Neural progenitor cell (in vitro differentiated cells): ENCODE measurements around the gene ZNF91. TPM values are rescaled to one million over a fixed set of nuclear protein-coding genes. Genes with fewer than 3 reads are reported as not detected.
"Not testable (repeated sequence)": the region's sequence is repeated elsewhere in the genome, so short reads cannot be mapped to it uniquely, and the experiment has no call there.

Experiments
- DNase-seq: peaks from one replicate; pipeline ENCODE4 v3.0.0-alpha.2; 2016; ENCODE audit warnings: low spot score
- H2AFZ ChIP-seq: fragments of 200-600 bp; sonication (generic); replicated peaks from 2 replicates; pipeline ENCODE4 v1.6.1; 2016; ENCODE audit warnings: antibody characterized with exemption
- H3F3A ChIP-seq: fragments of 200-600 bp; sonication (generic); 2 replicates; pipeline ENCODE4 v1.6.1; 2016; ENCODE audit warnings: antibody characterized with exemption, low read depth
- H3K27ac ChIP-seq: fragments of 200-600 bp; sonication (generic); 2 replicates; pipeline ENCODE4 v1.5.1; 2016; ENCODE audit warnings: mild to moderate bottlenecking
- H3K27me3 ChIP-seq: fragments of 200-600 bp; sonication (generic); 2 replicates; pipeline ENCODE4 v1.6.1; 2016; ENCODE audit warnings: mild to moderate bottlenecking, moderate library complexity
- H3K36me3 ChIP-seq: fragments of 200-600 bp; sonication (generic); 2 replicates; pipeline ENCODE4 v1.5.1; 2016
- H3K4me1 ChIP-seq: fragments of 200-600 bp; sonication (generic); 2 replicates; pipeline ENCODE4 v1.6.1; 2016; ENCODE audit warnings: mixed run types
- H3K4me2 ChIP-seq: fragments of 200-600 bp; sonication (generic); 2 replicates; pipeline ENCODE4 v1.6.1; 2016
- H3K4me3 ChIP-seq: fragments of 200-600 bp; sonication (generic); 2 replicates; pipeline ENCODE4 v1.5.1; 2016
- H3K79me2 ChIP-seq: fragments of 200-600 bp; sonication (generic); 2 replicates; pipeline ENCODE4 v1.6.1; 2016; ENCODE audit warnings: low read depth
- H3K9ac ChIP-seq: fragments of 200-600 bp; sonication (generic); 2 replicates; pipeline ENCODE4 v1.6.1; 2016
- H3K9me3 ChIP-seq: fragments of 200-600 bp; sonication (generic); 2 replicates; pipeline ENCODE4 v1.5.1; 2016; ENCODE audit warnings: low read depth
- H4K20me1 ChIP-seq: fragments of 200-600 bp; sonication (generic); 2 replicates; pipeline ENCODE4 v1.6.1; 2016; ENCODE audit warnings: low read depth
- H3K27ac Mint-ChIP-seq: 3 replicates; pipeline ENCODE4 v1.8.0; 2021; ENCODE audit warnings: mixed read lengths
- H3K27me3 Mint-ChIP-seq: 2 replicates; pipeline ENCODE4 v1.8.0; 2022; ENCODE audit warnings: low read depth, mild to moderate bottlenecking, inconsistent platforms, moderate library complexity, mixed read lengths; ENCODE audit not compliant: insufficient read depth
- H3K36me3 Mint-ChIP-seq: 3 replicates; pipeline ENCODE4 v1.8.0; 2021; ENCODE audit warnings: mixed read lengths
- H3K4me1 Mint-ChIP-seq: 3 replicates; pipeline ENCODE4 v1.8.0; 2021; ENCODE audit warnings: mixed read lengths
- H3K4me3 Mint-ChIP-seq: 3 replicates; pipeline ENCODE4 v1.8.0; 2021; ENCODE audit warnings: mild to moderate bottlenecking, moderate library complexity, mixed read lengths
- H3K9me3 Mint-ChIP-seq: 3 replicates; pipeline ENCODE4 v1.8.0; 2020; ENCODE audit warnings: mixed read lengths
- EZH2 ChIP-seq: fragments of 200-600 bp; sonication (generic); IDR thresholded peaks from 2 replicates; pipeline ENCODE4 v1.6.1; 2017; ENCODE audit warnings: antibody characterized with exemption, mild to moderate bottlenecking, moderate library complexity
- EZH2phosphoT487 ChIP-seq: fragments of 200-600 bp; sonication (generic); IDR thresholded peaks from 2 replicates; pipeline ENCODE4 v1.6.1; 2017; ENCODE audit warnings: antibody characterized with exemption
- total RNA-seq: library from RNA; depleted of rRNA; stranded (reverse); fragments of >200 nt; gene quantifications from 2 replicates; pipeline ENCODE4 v1.2.3, GENCODE V29; 2015; ENCODE audit warnings: low replicate concordance
- TF ChIP-seq, protein P1 (sequence below): fragments of 200-600 bp; sonication (generic); IDR thresholded peaks from 2 replicates; pipeline ENCODE4 v1.5.1; 2017; ENCODE audit warnings: antibody characterized with exemption, mild to moderate bottlenecking

Gene ZNF91
- total RNA-seq, 1 donor from 2014 or later: 105 TPM

DNA sequence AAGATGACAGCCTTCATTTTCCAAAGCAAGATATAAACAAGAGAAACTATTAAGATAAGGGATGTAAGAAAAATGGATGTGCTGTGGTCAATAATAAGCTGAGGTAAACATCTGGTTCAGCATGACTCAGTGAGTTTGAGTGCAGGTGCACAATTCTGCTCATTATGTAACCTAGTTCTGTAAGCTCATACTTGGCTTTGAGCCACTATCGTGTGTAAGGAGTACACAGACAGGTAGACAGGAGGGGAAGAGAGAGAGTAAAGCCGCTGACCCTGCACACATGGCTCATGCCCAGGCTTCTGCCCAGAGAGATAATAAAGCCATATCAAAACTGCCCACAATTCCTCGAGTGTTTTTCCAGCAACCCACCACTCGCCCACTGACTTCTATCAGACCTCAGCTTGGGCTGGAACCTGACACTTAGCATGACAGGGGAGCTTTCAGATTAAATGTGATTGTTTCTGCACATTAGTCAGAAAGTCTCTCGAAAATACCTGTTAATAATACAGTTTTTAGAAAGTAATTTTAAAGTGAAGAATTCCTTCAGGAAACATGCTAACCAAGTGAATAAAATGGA lies 51.7 kb downstream of the ZNF91 start:
- Histone ChIP-seq H3K79me2 (peaks cover 75% of the 10 kb centered on the region), H3K36me3 (peaks cover 32% of the 10 kb centered on the region), H2AFZ (no peak overlapping the region), H3K4me3 (no peak overlapping the region), H3K27me3 (no peaks in the 10 kb centered on the region), H3K27ac (no peak overlapping the region), H3K9me3 (peaks cover 29% of the 10 kb centered on the region), H3K9ac (no peak overlapping the region), H4K20me1 (no peaks in the 10 kb centered on the region), H3K4me2 (no peak overlapping the region), H3F3A (no peaks in the 10 kb centered on the region), H3K4me1 (no peaks in the 10 kb centered on the region)
- no peak for DNase-seq
- H3K4me1 Mint-ChIP-seq: no peaks in the 10 kb centered on the region
- TF ChIP-seq, protein P1, sequence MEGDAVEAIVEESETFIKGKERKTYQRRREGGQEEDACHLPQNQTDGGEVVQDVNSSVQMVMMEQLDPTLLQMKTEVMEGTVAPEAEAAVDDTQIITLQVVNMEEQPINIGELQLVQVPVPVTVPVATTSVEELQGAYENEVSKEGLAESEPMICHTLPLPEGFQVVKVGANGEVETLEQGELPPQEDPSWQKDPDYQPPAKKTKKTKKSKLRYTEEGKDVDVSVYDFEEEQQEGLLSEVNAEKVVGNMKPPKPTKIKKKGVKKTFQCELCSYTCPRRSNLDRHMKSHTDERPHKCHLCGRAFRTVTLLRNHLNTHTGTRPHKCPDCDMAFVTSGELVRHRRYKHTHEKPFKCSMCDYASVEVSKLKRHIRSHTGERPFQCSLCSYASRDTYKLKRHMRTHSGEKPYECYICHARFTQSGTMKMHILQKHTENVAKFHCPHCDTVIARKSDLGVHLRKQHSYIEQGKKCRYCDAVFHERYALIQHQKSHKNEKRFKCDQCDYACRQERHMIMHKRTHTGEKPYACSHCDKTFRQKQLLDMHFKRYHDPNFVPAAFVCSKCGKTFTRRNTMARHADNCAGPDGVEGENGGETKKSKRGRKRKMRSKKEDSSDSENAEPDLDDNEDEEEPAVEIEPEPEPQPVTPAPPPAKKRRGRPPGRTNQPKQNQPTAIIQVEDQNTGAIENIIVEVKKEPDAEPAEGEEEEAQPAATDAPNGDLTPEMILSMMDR: no peak
- no peak for TF ChIP-seq EZH2phosphoT487
- peaks cover 89% of the 10 kb centered on the region for H3K9me3 Mint-ChIP-seq
- peaks cover 16% of the 10 kb centered on the region for H3K27me3 Mint-ChIP-seq
- no peak overlapping the region for H3K4me3 Mint-ChIP-seq
- H3K36me3 Mint-ChIP-seq: peaks cover 79% of the 10 kb centered on the region
- no peak overlapping the region for H3K27ac Mint-ChIP-seq

DNA sequence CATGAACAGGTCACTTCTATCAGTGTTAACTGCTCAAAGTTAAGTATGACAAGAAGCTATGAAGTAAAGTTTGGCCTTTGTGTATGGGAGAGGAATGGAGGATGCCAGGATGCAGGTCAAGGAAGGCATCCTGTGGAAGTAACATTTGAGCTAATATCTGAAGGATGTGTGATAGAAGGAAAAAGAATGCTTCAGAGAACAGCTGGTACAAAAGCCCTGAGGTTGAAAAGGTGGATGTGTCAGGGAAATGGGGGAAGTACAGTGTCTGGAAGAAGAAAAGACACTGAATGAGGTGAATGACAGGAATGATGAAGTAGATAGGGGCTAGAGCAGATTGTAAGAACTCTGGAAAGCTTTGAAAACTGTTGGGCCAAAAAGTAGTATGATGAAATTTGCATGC lies 67.1 kb downstream of the ZNF91 start:
- no peaks in the 10 kb centered on the region for H3K4me1 Mint-ChIP-seq
- Histone ChIP-seq H3K36me3 (no peaks in the 10 kb centered on the region), H3K27ac (no peak overlapping the region), H2AFZ (no peak overlapping the region), H3K27me3 (no peaks in the 10 kb centered on the region), H3K79me2 (no peaks in the 10 kb centered on the region), H3K9me3 (no peaks in the 10 kb centered on the region), H3K4me2 (no peak overlapping the region), H3K9ac (no peak overlapping the region), H3K4me3 (no peak overlapping the region), H3F3A (no peaks in the 10 kb centered on the region), H4K20me1 (no peaks in the 10 kb centered on the region), H3K4me1 (no peaks in the 10 kb centered on the region)
- TF ChIP-seq EZH2phosphoT487 (no peak), EZH2 (no peak)
- TF ChIP-seq, protein P1: no peak
- H3K9me3 Mint-ChIP-seq: peaks cover 66% of the 10 kb centered on the region
- H3K4me3 Mint-ChIP-seq: no peak overlapping the region
- H3K27me3 Mint-ChIP-seq: peaks cover 5% of the 10 kb centered on the region
- H3K36me3 Mint-ChIP-seq: peaks cover 53% of the 10 kb centered on the region
- no peak overlapping the region for H3K27ac Mint-ChIP-seq
- DNase-seq: no peak

DNA sequence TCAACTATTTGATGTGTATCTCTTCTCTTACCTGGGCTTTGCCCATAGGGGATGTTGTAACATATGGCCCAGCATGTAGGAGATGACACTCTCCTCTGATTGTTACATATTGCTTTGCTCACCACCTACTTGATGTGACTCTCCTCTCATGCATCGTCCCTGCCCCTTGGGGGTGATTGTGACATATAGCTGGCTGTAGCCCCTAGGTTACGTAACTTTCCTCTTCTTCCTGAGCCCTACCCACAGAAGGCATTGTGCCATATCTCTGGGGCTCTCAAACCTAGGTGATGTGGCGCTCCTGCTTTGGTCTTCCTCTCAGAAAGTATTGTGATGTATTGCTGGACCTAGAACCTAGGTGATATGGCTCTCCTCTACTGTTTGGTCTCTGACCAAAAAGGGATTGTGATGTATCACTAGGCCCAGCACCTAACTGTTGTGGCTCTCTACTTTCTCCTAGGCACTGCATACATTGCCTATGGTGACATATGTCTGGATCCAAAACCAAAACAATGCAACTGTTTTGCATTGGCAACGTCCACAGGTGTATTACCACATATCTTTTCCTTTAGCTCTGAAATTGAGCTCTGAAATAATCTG lies 73.2 kb downstream of the ZNF91 start:
- Histone ChIP-seq H3K27ac (no peak overlapping the region), H3K36me3 (no peaks in the 10 kb centered on the region), H3K4me2 (no peak overlapping the region), H3K27me3 (no peaks in the 10 kb centered on the region), H3K4me1 (no peaks in the 10 kb centered on the region), H3K9me3 (no peaks in the 10 kb centered on the region), H3K79me2 (no peaks in the 10 kb centered on the region), H3F3A (no peaks in the 10 kb centered on the region), H2AFZ (no peak overlapping the region), H4K20me1 (no peaks in the 10 kb centered on the region), H3K9ac (no peak overlapping the region), H3K4me3 (no peak overlapping the region)
- Mint-ChIP-seq H3K4me1 (no peaks in the 10 kb centered on the region), H3K27ac (no peak overlapping the region), H3K27me3 (peaks cover 14% of the 10 kb centered on the region), H3K4me3 (no peak overlapping the region), H3K9me3 (peaks cover 38% of the 10 kb centered on the region), H3K36me3 (peaks cover 9% of the 10 kb centered on the region)
- TF ChIP-seq EZH2phosphoT487 (no peak), EZH2 (no peak)
- TF ChIP-seq, protein P1: no peak
- no peak for DNase-seq

DNA sequence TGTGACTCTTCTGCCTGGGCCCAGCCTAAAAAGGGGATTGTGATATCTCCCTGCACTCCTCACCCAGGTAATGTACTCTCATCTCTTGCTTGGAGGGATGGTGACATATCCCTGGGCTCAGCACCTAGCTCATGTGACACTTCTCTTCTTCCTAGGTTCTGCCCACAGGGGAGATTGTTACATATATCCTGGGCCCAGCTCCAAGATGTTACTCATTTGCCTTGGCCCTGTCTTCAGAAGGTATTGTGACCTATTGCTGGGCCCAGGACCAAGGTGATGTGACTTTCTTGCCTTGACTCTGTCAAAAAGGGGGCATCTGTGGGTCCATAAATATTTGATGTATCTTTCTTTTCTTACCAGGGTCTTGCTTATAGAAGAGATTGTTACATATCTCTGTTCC lies 73.9 kb downstream of the ZNF91 start:
- not testable (repeated sequence) for H3K27ac Mint-ChIP-seq

DNA sequence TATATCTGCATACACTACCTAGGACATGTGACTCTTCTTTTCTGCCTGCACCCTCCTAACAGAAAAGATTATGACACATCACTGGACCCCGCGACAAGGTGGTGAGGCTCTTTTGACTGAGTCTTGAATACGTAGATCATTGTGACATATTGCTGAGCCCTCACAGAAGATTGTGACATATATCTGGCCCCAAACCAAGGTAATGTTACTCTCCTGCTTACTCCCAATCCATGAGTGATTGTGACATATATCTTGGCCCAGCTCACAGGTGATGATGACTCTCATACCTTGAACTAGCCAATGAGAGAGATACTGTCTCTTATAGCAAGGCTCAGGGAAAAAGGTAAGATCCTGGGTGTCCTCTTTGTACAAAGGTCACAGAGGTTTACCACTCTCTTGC lies 75.7 kb downstream of the ZNF91 start:
- H3K9me3 Mint-ChIP-seq: peaks cover 24% of the 10 kb centered on the region
- not testable (repeated sequence) for H3K4me3 ChIP-seq, H2AFZ ChIP-seq

More for the DNA sequence above, 73.9 kb downstream of the ZNF91 start:
- H3K9ac ChIP-seq, H3K4me3 Mint-ChIP-seq, H3K4me2 ChIP-seq, H3K4me3 ChIP-seq, H3K9me3 ChIP-seq, DNase-seq, H3K27me3 ChIP-seq, H3K36me3 Mint-ChIP-seq, H2AFZ ChIP-seq, H3F3A ChIP-seq, H3K4me1 ChIP-seq, H3K4me1 Mint-ChIP-seq, H3K27ac ChIP-seq, H3K79me2 ChIP-seq, H3K36me3 ChIP-seq, H4K20me1 ChIP-seq: not testable (repeated sequence)
- peaks cover 38% of the 10 kb centered on the region for H3K9me3 Mint-ChIP-seq
- peaks cover 14% of the 10 kb centered on the region for H3K27me3 Mint-ChIP-seq

DNA sequence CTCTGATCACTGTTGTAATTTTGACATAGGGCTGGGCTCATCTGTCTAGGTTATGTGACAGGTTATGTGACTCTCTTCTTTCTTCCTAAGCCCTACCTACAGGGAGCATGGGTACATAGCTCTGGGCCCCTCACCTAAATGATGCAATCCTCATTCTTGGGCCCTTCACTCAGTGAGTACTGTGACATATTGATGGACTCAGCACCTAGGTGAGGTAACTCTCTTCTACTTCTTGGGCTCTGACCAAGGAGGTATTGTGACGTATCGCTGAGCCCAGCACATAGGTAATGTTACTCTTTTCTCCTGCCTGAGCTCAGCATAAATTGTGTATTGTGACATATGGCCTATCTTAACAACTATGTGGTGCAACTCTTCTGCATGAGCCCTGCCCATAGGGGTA lies 76.3 kb downstream of the ZNF91 start:
- H3K27me3 ChIP-seq, H3K4me1 ChIP-seq, H4K20me1 ChIP-seq, H3K27ac Mint-ChIP-seq, H3F3A ChIP-seq, H3K4me3 ChIP-seq, H3K4me2 ChIP-seq, H3K4me3 Mint-ChIP-seq, DNase-seq, H3K36me3 Mint-ChIP-seq, H3K4me1 Mint-ChIP-seq, H3K27ac ChIP-seq, H3K36me3 ChIP-seq, H3K9ac ChIP-seq, H2AFZ ChIP-seq, H3K79me2 ChIP-seq, H3K9me3 ChIP-seq: not testable (repeated sequence)
- H3K27me3 Mint-ChIP-seq: peaks cover 13% of the 10 kb centered on the region
- H3K9me3 Mint-ChIP-seq: peaks cover 19% of the 10 kb centered on the region

More for the DNA sequence above, 75.7 kb downstream of the ZNF91 start:
- not testable (repeated sequence) for H3K4me1 ChIP-seq, DNase-seq, H3K36me3 ChIP-seq, H3K9me3 ChIP-seq, H3K79me2 ChIP-seq, H3K36me3 Mint-ChIP-seq, H3K4me3 Mint-ChIP-seq, H3K4me1 Mint-ChIP-seq, H4K20me1 ChIP-seq, H3K9ac ChIP-seq, H3K27ac Mint-ChIP-seq, H3K4me2 ChIP-seq, H3K27ac ChIP-seq, H3K27me3 ChIP-seq, H3F3A ChIP-seq
- H3K27me3 Mint-ChIP-seq: peaks cover 14% of the 10 kb centered on the region
